Neural cell (in vitro differentiated cells): ENCODE results near the gene ABCB10.

Experiments
- EZH2 ChIP-seq: fragments of 200-600, 300-800 bp; shearing (Covaris generic), sonication (generic); IDR thresholded peaks from 2 replicates; pipeline ENCODE4 v1.6.1; 2014; ENCODE audit warnings: antibody characterized with exemption, low read length, borderline replicate concordance, mild to moderate bottlenecking; ENCODE audit not compliant: insufficient read depth, poor library complexity, severe bottlenecking
- TF ChIP-seq, protein P1 (sequence below): fragments of 450-650 bp; IDR thresholded peaks from 2 replicates; pipeline ENCODE4 v1.5.1; 2014; ENCODE audit warnings: antibody characterized with exemption, mild to moderate bottlenecking, moderate library complexity; ENCODE audit not compliant: poor library complexity, severe bottlenecking

DNA sequence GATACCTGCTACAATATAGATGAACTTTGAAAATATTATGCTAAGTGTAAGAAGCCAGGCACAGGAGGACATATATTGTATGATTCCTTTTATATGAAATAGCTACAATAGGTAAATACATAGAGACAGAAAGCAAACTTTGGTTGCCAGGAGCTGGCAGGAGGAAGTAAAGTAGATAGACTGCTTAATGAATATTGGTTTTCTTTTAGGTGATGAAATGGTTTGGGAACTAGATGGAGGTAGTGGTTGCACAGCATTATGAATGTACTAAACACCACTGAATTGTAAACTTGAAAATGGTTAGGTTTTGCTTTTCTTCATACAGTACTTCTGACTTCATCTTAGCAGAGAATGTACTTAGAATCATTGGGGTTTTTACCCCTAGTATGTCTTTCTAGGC lies 21.5 kb downstream of the ABCB10 start:
- no peak for TF ChIP-seq EZH2
- TF ChIP-seq, protein P1, sequence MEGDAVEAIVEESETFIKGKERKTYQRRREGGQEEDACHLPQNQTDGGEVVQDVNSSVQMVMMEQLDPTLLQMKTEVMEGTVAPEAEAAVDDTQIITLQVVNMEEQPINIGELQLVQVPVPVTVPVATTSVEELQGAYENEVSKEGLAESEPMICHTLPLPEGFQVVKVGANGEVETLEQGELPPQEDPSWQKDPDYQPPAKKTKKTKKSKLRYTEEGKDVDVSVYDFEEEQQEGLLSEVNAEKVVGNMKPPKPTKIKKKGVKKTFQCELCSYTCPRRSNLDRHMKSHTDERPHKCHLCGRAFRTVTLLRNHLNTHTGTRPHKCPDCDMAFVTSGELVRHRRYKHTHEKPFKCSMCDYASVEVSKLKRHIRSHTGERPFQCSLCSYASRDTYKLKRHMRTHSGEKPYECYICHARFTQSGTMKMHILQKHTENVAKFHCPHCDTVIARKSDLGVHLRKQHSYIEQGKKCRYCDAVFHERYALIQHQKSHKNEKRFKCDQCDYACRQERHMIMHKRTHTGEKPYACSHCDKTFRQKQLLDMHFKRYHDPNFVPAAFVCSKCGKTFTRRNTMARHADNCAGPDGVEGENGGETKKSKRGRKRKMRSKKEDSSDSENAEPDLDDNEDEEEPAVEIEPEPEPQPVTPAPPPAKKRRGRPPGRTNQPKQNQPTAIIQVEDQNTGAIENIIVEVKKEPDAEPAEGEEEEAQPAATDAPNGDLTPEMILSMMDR, result no peak
